Measurements from ENCODE around the gene GPS1.

GPS1 gene

DNA sequence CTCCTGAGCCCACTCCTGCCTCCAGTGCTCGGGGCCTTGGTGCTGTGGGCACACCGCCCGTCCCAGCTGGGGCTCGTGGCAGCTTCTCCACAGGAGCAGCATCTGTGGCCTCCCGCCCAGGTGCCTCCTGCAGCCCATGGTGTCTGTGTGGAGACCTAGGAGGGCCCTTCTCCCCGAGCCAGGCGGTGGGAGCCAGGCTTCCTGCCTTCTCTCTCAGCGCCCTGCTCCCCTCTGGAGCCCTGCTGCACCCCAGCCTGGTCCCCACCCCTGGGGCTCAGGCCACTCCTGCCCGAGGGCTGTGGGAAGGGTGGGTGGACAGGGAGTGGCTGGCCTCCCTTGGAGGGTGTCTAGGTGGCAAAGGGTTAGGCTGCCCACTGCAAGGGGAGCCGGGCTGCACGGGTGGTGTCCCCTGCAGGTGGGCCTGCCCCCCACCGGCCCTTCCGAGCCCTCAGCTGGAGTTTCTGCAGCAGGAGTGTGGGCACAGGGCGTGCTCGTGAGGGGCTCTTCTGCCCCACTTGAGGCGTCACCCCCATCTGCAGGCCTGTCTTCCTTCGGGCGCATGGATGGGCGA lies 40.0 kb upstream of the GPS1 start:
- WGBS (ENCODE audit: extremely low coverage, insufficient coverage, insufficient read length), result no CpG with 5 or more reads among the region's 19 CpGs
- H3K14ac ChIP-seq (ENCODE audit: low read length), result no peak overlapping the region

DNA sequence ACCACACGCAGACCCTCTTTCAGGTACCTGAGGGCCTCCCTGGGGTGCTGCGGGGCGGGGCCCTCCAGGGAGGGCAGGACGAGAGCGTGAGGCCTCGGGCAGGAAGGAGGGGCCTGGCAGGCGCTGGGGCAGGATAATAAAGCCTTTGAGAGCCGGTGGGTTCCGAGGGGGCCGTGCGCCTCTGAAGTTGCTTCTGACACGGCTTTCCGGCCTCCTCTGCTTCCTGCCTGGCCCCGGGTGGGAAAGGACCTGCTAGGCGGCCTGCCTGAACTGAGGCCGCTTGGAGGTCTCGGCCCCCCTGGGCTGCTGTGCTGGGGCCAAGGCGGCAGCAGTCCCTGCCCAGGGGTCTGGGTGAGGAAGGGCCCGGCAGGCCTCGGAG lies 39.4 kb upstream of the GPS1 start:
- Histone ChIP-seq H3K36me3 (ENCODE audit: control insufficient read depth in 1 of 2, insufficient read depth in 2 of 2, low read length in 2 of 2) (peaks cover 6 to 10% of the 10 kb centered on the region in 2 experiments), H3K4ac (ENCODE audit: low read depth, low read length) (no peak overlapping the region), H2AFZ (ENCODE audit: insufficient read depth, low read length, poor library complexity) (no peak overlapping the region), H3K9ac (ENCODE audit: low read length) (no peak overlapping the region), H3K14ac (ENCODE audit: low read length) (peak overlapping the region; percentile 2), H2AK5ac (ENCODE audit: low read length) (peak overlapping the region; percentile 42), H2BK120ac (ENCODE audit: insufficient read depth, low read length, poor library complexity) (peak overlapping the region; percentile 26), H4K8ac (ENCODE audit: low read depth, low read length) (peak overlapping the region; percentile 21), H4K91ac (ENCODE audit: low read depth, low read length) (peak overlapping the region; percentile 71), H3K9me3 (ENCODE audit: insufficient read depth, low read depth, low read length) (peaks cover under 1% of the 10 kb centered on the region), H3K79me2 (ENCODE audit: control insufficient read depth, insufficient read depth, low read length, poor library complexity) (peaks cover 2% of the 10 kb centered on the region), H2BK5ac (ENCODE audit: low read depth, low read length, poor library complexity) (peak overlapping the region; percentile 11), H3K4me3 (ENCODE audit: low read depth, low read length) (no peak overlapping the region), H3K23ac (ENCODE audit: low read length) (no peak overlapping the region), H3K27ac (ENCODE audit: low read depth, low read length) (peak overlapping the region; percentile 17), H3K79me1 (ENCODE audit: low read length) (peaks cover 16% of the 10 kb centered on the region), H2BK12ac (ENCODE audit: low read length) (peak overlapping the region; percentile 19), H3K4me1 (ENCODE audit: control insufficient read depth in 1 of 2, insufficient read depth in 2 of 2, low read length in 2 of 2) (peaks cover 17 to 18% of the 10 kb centered on the region in 2 experiments), H3K18ac (ENCODE audit: low read length) (no peak overlapping the region), H4K12ac (ENCODE audit: low read depth, low read length) (no peak overlapping the region), H3K27me3 (ENCODE audit: insufficient read depth, low read length) (no peaks in the 10 kb centered on the region), H3K4me2 (ENCODE audit: low read length) (no peak overlapping the region)
- no CpG with 5 or more reads among the region's 20 CpGs for WGBS (ENCODE audit: extremely low coverage, insufficient coverage, insufficient read length)
- DNase-seq, result no peak

More for the DNA sequence above, 40.0 kb upstream of the GPS1 start:
- Histone ChIP-seq H2AFZ (ENCODE audit: insufficient read depth, low read length, poor library complexity) (no peak overlapping the region), H3K4me1 (ENCODE audit: control insufficient read depth in 1 of 2, insufficient read depth in 2 of 2, low read length in 2 of 2) (peaks cover 19 to 22% of the 10 kb centered on the region in 2 experiments), H3K9me3 (ENCODE audit: insufficient read depth, low read depth, low read length) (no peaks in the 10 kb centered on the region), H2AK5ac (ENCODE audit: low read length) (no peak overlapping the region), H3K79me2 (ENCODE audit: control insufficient read depth, insufficient read depth, low read length, poor library complexity) (peaks cover 2% of the 10 kb centered on the region), H4K8ac (ENCODE audit: low read depth, low read length) (no peak overlapping the region), H4K91ac (ENCODE audit: low read depth, low read length) (peak overlapping the region; percentile 71), H3K27me3 (ENCODE audit: insufficient read depth, low read length) (no peaks in the 10 kb centered on the region), H3K4me2 (ENCODE audit: low read length) (no peak overlapping the region), H2BK120ac (ENCODE audit: insufficient read depth, low read length, poor library complexity) (no peak overlapping the region), H3K36me3 (ENCODE audit: control insufficient read depth in 1 of 2, insufficient read depth in 2 of 2, low read length in 2 of 2) (peaks cover 6 to 9% of the 10 kb centered on the region in 2 experiments), H3K27ac (ENCODE audit: low read depth, low read length) (no peak overlapping the region), H2BK5ac (ENCODE audit: low read depth, low read length, poor library complexity) (no peak overlapping the region), H3K23ac (ENCODE audit: low read length) (no peak overlapping the region), H3K18ac (ENCODE audit: low read length) (no peak overlapping the region), H3K79me1 (ENCODE audit: low read length) (peaks cover 16% of the 10 kb centered on the region), H4K12ac (ENCODE audit: low read depth, low read length) (no peak overlapping the region), H3K4me3 (ENCODE audit: low read depth, low read length) (no peak overlapping the region), H3K4ac (ENCODE audit: low read depth, low read length) (no peak overlapping the region), H3K9ac (ENCODE audit: low read length) (no peak overlapping the region), H2BK12ac (ENCODE audit: low read length) (peak overlapping the region; percentile 38)
- no peak for DNase-seq

DNA sequence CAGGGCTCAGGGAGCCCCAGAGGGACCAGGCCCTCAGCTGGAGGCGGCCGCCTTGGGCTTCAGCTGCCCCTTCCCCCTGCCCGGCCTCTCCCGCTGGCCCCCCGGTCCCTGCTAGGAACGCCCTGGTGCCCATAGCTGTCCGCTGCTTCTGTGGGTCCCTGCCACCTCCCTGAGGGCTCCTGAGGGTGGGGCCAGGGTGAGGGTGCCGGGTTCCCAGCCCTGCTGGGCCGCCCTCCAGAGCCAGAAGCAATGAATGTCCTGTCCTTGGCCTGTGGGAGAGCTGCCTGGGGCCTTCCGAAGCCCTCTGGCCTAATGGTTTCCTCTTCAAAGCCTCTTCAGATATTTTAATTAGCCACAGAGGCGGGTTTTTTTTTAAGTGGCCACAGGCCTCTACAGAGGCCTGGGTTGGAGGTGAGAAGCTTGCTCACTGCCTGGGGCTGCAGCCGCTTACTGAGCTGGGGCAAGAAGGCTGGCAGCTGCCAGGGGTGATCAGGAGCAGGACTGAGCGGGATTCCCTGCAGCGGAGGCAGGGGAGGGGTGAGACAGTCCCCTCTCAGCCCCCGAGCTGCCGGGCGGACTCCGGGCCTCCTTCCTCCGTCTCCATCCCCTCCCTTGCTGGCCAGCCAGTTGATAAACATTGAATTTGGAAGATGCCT lies 38.9 kb upstream of the GPS1 start:
- WGBS (ENCODE audit: extremely low coverage, insufficient coverage, insufficient read length), result no CpG with 5 or more reads among the region's 19 CpGs
- no peak overlapping the region for H3K4me3 ChIP-seq (ENCODE audit: low read depth, low read length)

DNA sequence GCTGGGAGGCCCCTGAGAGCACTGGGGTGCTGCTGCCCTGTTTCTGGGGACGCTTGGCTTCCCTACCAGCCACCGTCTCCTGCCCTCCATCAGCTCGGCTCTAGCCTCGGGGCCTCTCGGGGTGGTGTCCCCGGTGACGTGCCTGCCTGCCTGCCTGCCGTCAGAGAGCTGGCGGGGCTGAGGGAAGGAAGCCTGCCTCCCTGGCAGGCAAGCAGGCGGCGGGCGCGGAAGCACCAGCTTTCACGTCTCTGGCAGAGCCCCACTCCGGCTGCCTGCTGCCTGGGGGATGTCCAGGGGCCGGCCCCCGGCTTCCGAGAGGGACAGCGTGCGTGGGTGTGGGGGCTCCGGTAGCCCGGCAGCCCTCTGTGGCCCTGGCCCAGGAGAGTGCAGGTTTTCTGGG lies 38.4 kb upstream of the GPS1 start:
- Histone ChIP-seq H3K79me1 (ENCODE audit: low read length) (peaks cover 13% of the 10 kb centered on the region), H2BK120ac (ENCODE audit: insufficient read depth, low read length, poor library complexity) (peak overlapping the region; percentile 37), H3K18ac (ENCODE audit: low read length) (peak overlapping the region; percentile 10), H3K4me3 (ENCODE audit: low read depth, low read length) (no peak overlapping the region), H3K4ac (ENCODE audit: low read depth, low read length) (no peak overlapping the region), H3K4me1 (ENCODE audit: control insufficient read depth in 1 of 2, insufficient read depth in 2 of 2, low read length in 2 of 2) (peaks cover 17 to 18% of the 10 kb centered on the region in 2 experiments), H3K4me2 (ENCODE audit: low read length) (no peak overlapping the region), H2BK12ac (ENCODE audit: low read length) (peak overlapping the region; percentile 6), H3K14ac (ENCODE audit: low read length) (peak overlapping the region; percentile 49), H3K23ac (ENCODE audit: low read length) (no peak overlapping the region), H3K79me2 (ENCODE audit: control insufficient read depth, insufficient read depth, low read length, poor library complexity) (peaks cover 2% of the 10 kb centered on the region), H3K27ac (ENCODE audit: low read depth, low read length) (peak overlapping the region; percentile 8), H2AK5ac (ENCODE audit: low read length) (peak overlapping the region; percentile 46), H4K8ac (ENCODE audit: low read depth, low read length) (peak overlapping the region; percentile 39), H4K12ac (ENCODE audit: low read depth, low read length) (no peak overlapping the region), H2AFZ (ENCODE audit: insufficient read depth, low read length, poor library complexity) (no peak overlapping the region), H3K9me3 (ENCODE audit: insufficient read depth, low read depth, low read length) (peaks cover 2% of the 10 kb centered on the region), H2BK5ac (ENCODE audit: low read depth, low read length, poor library complexity) (no peak overlapping the region), H4K91ac (ENCODE audit: low read depth, low read length) (peak overlapping the region; percentile 45), H3K27me3 (ENCODE audit: insufficient read depth, low read length) (no peaks in the 10 kb centered on the region), H3K9ac (ENCODE audit: low read length) (no peak overlapping the region), H3K36me3 (ENCODE audit: control insufficient read depth in 1 of 2, insufficient read depth in 2 of 2, low read length in 2 of 2) (peaks cover 13 to 18% of the 10 kb centered on the region in 2 experiments)
- DNase-seq, result peak in 1 of 2 donors; percentile 62
- WGBS (ENCODE audit: extremely low coverage, insufficient coverage, insufficient read length), result no CpG with 5 or more reads among the region's 22 CpGs

More for the DNA sequence above, 38.9 kb upstream of the GPS1 start:
- H2AFZ ChIP-seq (ENCODE audit: insufficient read depth, low read length, poor library complexity), result no peak overlapping the region
- H3K4me2 ChIP-seq (ENCODE audit: low read length), result no peak overlapping the region
- H4K8ac ChIP-seq (ENCODE audit: low read depth, low read length), result peak overlapping the region; percentile 39
- H3K36me3 ChIP-seq (ENCODE audit: control insufficient read depth in 1 of 2, insufficient read depth in 2 of 2, low read length in 2 of 2), result peaks cover 9 to 12% of the 10 kb centered on the region in 2 experiments
- peaks cover 17 to 18% of the 10 kb centered on the region in 2 experiments for H3K4me1 ChIP-seq (ENCODE audit: control insufficient read depth in 1 of 2, insufficient read depth in 2 of 2, low read length in 2 of 2)
- H3K18ac ChIP-seq (ENCODE audit: low read length), result peak overlapping the region; percentile 10
- no peaks in the 10 kb centered on the region for H3K27me3 ChIP-seq (ENCODE audit: insufficient read depth, low read length)
- H2BK120ac ChIP-seq (ENCODE audit: insufficient read depth, low read length, poor library complexity), result peak overlapping the region; percentile 26
- peak overlapping the region; percentile 71 for H4K91ac ChIP-seq (ENCODE audit: low read depth, low read length)
- H2AK5ac ChIP-seq (ENCODE audit: low read length), result peak overlapping the region; percentile 46
- H3K9ac ChIP-seq (ENCODE audit: low read length), result no peak overlapping the region
- H3K27ac ChIP-seq (ENCODE audit: low read depth, low read length), result peak overlapping the region; percentile 17
- H3K79me1 ChIP-seq (ENCODE audit: low read length), result peaks cover 16% of the 10 kb centered on the region
- H3K79me2 ChIP-seq (ENCODE audit: control insufficient read depth, insufficient read depth, low read length, poor library complexity), result peaks cover 2% of the 10 kb centered on the region
- peak overlapping the region; percentile 49 for H3K14ac ChIP-seq (ENCODE audit: low read length)
- H3K23ac ChIP-seq (ENCODE audit: low read length), result no peak overlapping the region
- no peak overlapping the region for H3K4ac ChIP-seq (ENCODE audit: low read depth, low read length)
- peak overlapping the region; percentile 11 for H2BK5ac ChIP-seq (ENCODE audit: low read depth, low read length, poor library complexity)
- H3K9me3 ChIP-seq (ENCODE audit: insufficient read depth, low read depth, low read length), result peaks cover 2% of the 10 kb centered on the region
- H4K12ac ChIP-seq (ENCODE audit: low read depth, low read length), result no peak overlapping the region
- peak overlapping the region; percentile 19 for H2BK12ac ChIP-seq (ENCODE audit: low read length)
- DNase-seq, result peak; percentile 77 to 81
